ENCODE measurements around the gene OSBPL5.
"Not testable (repeated sequence)": the region's sequence is repeated elsewhere in the genome, so short reads cannot be mapped to it uniquely, and the experiment has no call there.

Gene OSBPL5

DNA sequence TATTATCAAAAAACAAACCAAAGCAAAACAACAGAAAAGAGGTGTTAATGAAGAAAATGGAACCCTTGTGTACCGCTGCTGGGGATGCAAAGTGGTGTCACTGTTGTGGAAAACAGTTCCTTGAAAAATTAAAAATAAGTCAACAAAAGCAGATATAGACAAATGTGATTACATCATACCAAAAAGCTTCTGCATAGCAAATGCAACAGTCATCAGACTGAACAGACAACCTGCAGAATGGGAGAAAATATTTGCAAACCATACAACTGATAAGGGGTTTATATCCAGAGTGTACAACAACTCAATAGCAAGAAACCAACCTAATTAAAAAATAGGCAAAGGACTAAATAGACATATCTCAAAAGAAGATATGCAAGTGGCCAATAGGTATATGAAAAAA lies 85.0 kb downstream of the OSBPL5 start:
- no peak for DNase-seq

DNA sequence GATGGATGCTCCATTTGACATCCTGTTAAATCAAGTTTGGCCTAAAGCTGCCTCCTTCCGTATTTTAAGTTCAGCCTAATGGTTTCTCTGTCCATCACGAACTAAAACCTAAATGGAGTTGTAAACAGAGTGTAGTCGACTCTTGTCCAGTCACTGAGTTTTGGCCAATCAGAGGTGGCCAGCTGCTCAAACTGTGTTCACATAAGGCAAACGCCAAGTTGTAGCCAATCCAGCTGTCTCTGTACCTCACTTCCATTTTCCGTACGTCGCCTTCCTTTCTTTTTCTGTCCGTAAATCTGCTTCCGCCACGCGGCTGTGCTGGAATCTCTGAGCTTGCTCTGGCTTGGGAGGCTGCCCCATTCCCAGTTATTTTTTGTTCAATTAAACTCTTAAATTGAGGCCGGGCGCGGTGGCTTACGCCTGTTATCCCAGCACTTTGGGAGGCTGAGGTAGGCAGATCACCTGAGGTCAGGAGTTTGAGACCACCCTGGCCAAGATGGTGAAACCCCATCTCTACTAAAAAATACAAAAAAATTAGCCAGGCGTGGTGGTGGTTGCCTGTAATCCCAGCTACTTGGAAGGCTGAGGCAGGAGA lies 87.2 kb downstream of the OSBPL5 start:
- no peak for DNase-seq

DNA sequence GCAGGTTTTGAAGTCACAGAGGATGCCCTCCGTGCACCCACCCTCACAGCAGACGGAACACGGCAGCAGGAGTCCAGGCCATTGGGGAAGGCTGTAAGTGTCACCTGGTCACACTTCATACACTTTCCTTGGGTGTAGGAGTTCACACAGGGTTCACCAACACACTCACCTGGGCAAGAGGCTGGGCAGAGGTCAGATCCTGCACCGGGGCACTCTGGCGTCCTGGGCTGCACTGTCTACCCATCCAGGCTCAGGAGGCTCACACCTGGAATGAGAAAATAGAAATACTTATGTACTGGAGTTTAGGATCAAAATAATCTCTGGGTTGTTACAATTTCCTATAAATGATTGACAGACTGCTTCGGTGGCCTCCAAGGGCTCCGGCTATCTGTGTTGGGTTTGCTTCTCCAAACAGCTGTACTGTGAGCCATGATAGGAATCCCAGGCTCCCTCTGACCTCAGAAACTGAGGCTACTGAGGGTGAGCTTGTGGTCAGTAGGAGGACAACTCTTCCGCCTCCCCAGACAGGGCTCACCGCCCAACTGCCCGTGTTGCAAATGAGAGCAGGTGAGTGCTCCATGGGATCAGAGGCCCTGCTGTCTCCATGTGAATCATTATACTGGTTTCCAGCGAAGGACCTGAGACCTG lies 87.8 kb downstream of the OSBPL5 start:
- DNase-seq: no peak

DNA sequence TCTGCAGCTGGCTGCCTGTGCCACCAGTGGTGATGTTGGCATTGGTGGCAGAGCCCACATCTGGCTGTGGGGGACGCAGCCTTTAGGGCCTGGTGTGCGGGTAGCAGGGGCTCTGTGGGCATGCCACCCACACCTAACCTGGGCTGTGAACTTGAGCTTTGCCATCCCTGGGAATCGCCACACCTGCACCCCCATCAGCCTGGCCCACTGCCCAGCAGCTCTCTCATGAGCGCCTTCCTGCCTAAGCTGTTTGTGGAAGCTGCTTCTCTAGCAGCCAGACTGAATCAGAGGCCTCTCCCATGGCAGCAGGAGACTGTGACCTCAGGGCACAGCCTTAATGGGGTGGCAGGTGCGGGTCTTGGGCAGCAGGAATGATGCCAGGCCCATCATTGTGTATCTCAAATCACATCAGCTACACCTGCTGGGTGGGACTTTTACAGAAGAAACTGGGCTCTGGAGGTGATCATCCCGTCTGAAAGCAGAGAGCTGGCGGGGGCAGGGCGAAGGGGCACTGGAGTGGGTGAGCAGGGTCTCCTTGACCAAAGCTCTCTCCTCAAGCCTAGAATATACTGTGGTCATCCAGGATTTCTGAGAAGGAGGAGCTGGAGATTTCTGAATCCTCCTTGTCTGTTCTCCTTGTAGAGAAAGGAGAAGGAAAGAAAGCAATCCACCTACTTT lies 90.1 kb downstream of the OSBPL5 start:
- no peak for DNase-seq

DNA sequence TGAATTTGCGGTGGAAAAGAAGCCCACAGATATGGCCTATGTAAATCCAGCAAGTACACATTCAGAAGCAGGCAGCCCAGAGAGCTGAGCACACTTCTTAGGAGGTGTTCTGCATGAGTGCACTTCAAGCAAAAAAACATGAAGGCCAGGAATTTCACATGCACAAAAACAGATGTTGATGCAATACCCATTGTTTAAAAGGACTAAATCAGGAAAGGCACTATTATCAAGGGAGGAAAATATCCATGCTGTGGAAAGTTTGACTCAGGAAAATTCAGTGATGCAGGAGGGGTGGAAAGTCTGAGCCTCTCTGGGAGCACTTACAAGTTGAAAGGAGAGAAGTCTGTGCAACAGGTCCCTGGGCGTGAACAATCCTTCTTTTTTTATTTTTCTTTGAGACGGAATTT lies 92.1 kb downstream of the OSBPL5 start:
- DNase-seq: no peak

DNA sequence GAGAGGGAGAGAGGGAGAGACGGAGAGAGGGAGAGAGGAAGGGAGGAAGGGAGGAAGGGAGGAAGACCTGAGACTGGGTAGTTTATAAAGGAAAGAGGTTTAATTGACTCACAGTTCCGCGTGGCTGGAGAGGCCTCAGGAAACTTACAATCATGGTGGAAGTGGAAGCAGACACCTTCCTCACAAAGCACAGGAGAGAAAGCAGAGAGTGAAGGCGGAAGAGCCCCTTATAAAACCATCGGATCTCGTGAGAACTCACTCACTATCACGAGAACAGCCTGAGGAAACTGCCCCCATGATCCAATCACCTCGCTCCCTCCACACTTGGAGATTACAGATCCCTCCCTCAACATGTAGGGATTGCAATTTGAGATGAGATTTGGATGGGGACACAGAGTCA lies 95.7 kb downstream of the OSBPL5 start:
- DNase-seq: no peak

DNA sequence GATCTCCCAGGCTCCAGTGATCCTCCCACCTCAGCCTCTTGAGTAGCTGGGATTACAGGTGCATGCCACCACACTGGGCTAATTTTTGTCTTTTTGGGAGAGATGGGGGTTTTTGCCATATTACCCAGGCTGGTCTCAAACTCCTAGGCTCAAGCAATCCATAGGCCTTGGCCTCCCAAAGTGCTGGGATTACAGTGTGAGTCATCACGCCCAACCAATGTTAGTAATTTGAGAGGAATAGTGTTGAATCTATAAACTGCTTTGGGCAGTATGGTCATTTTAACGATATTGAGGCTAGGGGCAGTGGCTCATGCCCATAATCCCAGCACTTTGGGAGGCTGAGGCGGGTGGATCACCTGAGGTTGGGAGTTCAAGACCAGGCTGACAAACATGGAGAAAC lies 98.8 kb downstream of the OSBPL5 start:
- DNase-seq: not testable (repeated sequence)

DNA sequence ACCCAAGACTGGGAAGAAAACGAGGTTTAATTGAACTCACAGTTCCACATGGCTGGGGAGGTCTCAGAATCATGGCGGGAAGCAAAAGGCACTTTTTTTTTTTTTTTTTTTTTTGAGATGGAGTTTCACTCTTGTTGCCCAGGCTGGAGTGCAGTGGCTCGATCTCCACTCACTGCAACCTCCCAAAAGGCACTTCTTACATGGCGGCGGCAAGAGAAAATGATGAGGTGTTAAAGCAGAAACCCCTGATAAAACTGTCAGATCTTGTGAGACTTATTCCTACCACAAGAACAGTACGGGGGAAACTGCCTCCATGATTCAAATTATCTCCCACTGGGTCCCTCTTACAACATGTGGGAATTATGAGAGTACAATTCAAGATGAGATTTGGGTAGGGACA lies 100.4 kb downstream of the OSBPL5 start:
- not testable (repeated sequence) for DNase-seq

DNA sequence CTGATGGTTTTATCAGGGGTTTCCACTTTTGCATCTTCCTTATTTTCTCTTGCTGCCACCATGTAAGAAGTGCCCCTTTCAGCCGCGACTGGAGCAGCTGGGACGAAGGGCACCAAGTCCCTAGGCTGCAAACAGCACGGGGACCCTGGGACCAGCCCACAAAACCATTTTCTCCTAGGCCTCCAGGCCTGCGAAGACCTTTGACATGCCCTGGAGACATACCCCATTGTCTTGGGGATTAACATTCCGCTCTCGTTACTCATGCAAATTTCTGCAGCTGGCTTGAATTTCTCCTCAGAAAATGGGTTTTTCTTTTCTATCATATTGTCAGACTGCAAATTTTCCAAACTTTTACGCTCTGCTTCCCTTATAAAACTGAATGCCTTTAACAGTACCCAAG lies 101.2 kb downstream of the OSBPL5 start:
- not testable (repeated sequence) for DNase-seq

DNA sequence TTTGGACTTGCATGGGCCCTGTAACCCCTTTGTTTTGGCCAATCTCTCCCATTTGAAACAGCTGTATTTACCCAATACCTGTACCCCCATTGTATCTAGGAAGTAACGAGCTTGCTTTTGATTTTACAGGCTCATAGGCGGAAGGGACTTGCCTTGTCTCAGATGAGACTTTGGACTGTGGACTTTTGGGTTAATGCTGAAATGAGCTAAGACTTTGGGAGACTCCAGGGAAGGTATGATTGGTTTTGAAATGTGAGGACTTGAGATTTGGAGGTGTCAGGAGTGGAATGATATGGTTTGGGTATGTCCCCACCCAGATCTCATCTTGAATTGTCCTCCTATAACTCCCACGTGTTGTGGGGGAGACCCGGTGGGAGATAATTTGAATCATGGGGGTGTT lies 101.7 kb downstream of the OSBPL5 start:
- not testable (repeated sequence) for DNase-seq

DNA sequence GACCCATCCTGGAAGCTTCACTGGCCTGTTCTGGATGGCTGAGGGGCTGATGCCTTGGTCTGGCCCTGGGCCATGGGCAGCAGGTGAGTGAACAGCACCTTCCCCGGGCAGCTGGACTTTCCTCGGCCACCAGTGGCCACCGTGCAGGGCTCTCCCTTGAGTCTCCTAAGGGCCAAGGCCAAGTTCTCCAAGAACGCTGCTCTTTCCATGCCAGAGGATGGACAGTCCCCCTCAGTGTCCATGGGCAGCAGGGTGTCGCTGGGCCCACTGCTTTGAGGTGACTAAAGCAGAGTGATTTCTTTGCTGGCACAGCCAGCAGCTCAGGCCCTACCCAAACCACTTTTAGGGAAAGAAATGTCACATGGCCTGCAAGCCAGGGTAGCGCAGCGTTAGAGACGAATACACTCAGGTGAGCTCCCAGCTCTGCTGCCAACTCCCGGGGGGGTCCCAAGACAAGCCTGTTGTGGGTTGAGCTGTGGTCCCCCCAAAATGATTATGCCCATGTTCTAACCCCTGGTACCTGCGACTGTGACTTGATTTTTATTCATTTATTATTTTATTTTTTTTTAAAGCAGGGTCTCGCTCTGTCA lies 104.6 kb downstream of the OSBPL5 start:
- DNase-seq: no peak

DNA sequence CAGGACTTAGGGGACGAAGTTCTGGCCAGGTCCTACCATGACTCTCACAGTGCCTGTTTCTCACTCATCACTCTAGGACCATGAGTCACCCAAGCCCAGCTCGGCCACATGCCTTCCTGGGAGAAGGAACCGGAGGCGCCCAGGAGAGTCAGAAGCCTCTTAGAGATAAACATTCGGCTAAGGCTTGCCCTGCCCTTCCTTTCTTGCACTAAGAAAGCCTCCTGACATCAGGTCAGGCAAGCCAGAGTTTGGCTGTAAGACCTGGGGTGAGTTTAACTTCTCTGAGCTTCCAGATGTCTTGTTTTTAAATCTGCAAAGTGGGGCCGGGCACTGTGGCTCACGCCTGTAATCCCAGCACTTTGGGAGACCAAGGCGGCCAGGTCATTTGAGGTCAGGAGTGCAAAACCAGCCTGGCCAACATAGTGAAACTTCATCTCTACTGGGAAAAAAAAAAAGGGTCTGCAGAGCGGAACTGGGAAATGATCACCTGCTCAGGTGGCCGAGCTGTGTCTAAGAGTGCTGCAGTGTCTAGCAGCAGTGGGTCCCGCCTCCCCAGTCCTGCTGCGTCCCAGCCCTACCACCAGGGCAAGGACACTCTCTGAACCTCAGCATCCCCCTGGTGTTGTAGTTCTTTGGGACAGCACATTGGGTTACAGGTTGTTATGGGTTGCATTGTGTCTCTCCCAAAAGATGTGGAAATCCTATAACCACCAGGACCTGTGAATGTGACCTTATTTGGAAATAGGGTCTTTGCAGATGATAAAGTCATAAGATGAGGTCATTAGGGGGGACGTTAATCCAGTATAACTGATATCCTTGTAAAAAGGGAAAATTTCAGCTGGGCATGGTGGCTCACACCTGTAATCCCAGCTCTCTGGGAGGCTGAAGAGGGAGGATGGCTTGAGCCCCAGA lies 106.1 kb downstream of the OSBPL5 start:
- DNase-seq: no peak

DNA sequence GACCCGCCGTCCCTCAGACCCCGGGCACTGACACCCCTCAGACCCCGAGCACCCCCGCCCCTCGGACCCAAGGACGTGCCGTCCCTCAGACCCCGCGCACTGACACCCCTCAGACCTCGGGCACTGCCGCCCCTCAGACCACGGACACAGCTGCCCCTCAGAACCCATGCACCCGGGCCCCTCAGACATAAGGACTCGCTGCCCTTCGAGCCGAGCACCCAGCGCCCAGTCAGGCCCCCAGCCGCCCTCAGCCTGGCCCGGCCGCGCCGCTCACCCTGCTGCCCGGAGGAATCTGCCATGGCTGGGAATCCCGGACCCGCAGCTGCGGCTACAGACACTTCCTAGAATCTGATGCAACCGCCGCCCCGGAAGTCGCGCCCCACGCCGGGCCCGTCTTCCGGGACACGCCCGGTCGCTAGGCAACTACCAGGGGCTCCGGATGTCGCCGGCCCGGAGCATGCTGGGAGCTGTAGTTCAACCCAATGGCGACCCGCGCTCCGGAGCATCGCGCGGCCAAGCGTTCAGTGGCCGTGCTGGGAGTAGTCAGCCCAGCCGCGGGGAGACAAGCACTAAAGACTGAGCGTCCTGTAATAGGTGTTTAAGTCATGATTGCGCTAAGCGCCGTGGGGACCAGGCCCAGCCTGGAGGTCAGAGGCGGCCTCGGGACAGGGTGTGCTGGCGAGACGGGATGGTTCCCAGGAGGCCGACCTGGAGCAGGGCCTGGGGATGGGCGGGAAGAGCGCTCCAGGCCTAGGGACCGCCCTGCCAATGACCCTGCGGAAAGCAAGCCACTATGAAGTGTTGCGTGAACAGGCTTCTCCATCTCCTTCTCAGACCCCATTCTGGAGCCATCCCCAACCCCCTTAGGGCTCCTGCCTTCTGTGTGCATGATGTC lies 107.8 kb downstream of the OSBPL5 start, which contains the start of gene CARS1:
Gene CARS1 (minus strand): TSS at position 355 of the 895 bp plus-strand sequence. CDS start 56 bp downstream, at position 299.
- DNase-seq: peak; percentile 87

DNA sequence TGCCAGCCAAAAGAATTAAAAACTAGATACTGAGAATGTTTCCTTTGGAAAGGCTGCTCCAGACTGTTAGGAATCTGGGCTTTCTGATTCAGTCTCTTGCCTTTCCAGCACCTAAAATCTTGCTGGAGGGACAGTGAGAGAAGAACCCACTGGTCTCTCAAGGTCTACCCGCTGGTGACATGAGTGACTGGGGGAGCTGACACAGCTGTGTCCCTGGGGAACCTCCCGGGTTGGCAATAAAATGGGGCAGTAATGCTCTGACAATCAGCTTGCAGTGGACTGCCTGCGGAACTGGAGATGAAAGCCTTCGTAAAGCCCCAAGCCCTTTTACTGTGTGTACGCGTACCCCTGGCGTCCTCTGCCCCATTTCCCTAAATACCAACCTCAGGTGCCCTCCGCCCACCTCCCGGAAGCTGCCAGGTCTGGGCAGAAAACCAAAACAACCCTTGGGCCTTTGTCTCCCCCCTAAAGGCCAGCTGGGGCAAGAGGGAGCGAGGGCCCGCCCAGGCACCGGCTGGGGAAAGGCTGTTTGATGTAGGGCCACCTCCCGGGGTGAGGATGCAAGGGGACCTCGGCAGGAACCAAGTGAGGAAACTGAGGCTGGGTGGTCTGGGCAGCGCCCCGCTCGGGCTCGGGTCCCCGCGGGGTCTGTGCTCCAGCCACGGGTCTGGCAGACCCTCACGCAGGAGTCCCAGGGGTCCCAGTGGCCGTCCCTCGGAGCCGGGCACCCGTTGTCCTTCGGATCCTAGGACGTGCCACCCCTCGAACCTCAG lies 108.6 kb downstream of the OSBPL5 start:
- no peak for DNase-seq

DNA sequence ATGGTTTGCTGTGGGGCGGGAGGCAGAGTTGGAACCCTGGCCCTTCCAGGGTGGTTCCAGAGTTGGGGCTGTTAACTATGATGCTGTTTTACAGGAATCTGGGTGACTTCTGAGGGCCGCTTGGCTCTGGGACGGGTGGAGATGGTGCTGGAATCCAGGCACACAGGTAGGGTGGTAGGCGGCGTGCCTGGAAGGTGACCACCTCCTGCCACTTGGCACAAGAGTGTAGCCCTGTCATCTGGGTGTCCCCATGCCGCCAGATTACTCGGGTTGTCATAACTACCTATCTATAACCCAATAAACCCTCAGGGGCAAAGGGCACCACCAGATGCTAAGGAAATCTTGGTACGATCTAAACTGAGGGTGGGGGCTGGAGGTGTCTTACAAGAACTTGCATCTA lies 109.2 kb downstream of the OSBPL5 start:
- DNase-seq: no peak

DNA sequence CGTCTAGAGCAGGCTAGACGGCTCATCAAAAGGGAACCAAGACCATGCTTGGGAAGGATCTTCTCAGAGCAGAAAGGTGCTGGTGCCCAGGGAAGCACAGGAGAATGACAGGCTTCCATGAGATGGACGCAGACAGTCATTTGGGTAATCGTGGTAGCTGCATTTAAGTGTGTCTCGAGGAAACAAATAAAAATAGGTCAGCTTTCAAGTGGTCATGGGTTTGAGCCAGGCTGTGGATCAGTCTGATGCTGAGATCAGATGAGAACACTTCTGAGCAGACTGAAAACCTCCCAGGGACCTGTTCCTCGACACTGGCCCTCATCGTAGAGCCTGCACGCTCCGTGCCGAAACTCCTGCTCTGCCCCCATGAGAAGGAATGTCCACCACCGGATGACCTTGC lies 112.5 kb downstream of the OSBPL5 start:
- no peak for DNase-seq

DNA sequence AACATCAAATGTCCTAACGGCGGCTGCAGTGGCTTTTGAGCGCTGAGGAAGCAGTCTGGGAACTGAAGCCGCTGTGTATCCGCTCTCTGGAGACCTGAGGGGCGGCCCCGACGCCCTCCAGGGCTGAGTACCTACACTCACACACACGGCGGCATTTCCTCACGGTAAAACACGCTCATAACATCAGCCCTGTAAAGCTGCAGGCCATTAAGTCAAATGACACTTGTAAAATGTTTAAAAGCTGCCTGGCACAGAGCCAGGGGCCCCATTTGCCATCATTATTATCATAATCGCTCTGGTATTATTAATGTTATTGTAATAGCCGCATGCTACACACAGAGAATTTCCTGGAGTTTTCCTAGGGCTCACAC lies 113.0 kb downstream of the OSBPL5 start:
- no peak for DNase-seq

DNA sequence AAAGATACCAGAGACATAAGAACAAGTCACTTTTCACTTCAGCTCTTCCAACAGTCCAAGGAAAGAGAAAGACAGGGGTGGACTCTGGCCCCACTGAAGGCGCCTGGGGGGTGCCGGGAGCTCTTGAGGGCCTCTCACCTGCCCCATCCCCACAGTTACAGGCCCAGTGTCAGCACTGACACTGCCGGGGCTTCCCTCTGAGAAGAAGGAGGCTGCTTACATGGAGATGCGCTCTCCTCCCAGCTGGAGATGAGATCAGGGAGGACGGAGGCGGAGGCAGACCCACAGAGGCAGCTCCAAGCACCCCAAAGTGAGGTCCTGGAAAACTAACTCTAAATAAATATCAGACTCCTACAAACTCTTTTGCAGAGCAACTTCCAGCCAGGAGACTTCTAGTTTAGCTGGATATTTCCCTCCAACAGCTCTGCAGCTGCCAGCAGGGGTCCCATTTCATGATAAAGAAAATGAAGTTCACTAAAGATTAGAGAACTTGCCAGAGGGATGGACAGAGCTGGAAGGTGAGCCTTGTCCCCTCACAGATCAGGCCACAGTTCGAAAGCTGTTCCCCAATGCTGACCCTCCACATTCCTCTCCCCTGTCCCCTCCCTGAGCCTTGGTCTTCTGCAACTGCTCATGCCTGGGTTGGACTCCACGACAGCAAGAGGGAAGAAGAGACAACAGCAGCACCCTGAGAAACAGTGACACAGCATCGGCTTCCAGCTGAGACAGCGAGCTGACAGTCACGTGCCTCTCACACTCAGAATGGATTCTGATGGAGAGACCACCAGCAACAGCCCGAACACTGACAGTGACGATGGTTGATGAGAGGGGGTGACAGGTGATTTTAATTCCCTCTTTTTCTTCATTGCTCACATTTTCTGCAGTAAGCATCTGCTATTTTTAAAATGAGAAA lies 113.7 kb downstream of the OSBPL5 start:
- DNase-seq: no peak

DNA sequence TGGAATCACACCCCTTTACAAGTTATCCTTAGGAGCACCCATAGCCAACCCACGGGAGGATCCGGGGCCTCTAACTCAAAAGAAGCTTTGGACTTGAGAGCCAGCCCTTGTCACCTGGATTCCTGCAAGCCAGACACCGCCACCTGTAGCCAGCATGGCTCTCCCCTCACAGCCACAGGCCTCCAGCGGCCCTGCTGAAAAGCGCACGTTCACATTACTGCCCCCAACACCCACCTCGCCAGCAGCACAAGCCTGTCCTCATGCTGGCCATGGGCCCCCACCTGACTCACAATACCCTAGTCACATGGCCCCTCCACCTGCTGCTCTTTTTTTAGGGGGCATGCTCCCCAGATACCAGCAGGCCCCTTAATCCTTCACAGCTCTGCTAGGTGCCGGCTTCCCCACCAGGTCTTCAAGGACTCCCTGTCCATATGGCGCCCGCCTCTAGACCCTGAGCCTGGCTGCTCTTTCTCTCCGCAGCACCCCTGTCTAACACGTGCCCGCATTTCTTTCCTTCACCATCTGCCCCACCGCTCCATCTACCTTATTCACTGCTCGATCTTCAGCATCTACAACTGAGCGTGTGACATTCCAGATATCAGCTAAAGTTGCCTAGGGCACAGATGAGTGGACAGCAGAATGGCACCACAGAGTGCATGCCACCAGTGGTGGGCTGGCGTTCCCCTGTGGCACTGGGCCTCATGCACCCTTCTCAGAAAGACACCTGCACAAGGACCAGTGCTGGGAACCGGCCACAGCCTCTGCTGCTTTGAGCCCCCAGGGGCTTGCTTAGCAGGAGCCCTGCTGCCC lies 114.5 kb downstream of the OSBPL5 start:
- no peak for DNase-seq
